Stimulated activated CD8-positive, alpha-beta memory T cell treated with anti-CD3 and anti-CD28 coated beads, Interleukin-2, amount 100 ng/mL, for 1 hour (primary cell): ENCODE data around the gene ATAD3A.
A peak's percentile ranks its signal among the peaks of the same experiment; 100 is the strongest.
"Not testable (repeated sequence)": the region's sequence is repeated elsewhere in the genome, so short reads cannot be mapped to it uniquely, and the experiment has no call there.

Experiments used
- DNase-seq, 2 donors: peaks; one replicate each; pipeline ENCODE4 v3.0.0-alpha.2; 2020; ENCODE audit warnings: low read depth in 2 of 2

The ATAD3A gene

GRCh38 chr1:1489861-1490260 lies 22.1 kb upstream of the ATAD3A start:
- no peak for DNase-seq

GRCh38 chr1:1490633-1491230 lies 21.2 kb upstream of the ATAD3A start:
- DNase-seq, result no peak

GRCh38 chr1:1491601-1492000 lies 20.4 kb upstream of the ATAD3A start:
- no peak for DNase-seq

GRCh38 chr1:1494311-1494710 lies 17.7 kb upstream of the ATAD3A start:
- not testable (repeated sequence) for DNase-seq

DNA sequence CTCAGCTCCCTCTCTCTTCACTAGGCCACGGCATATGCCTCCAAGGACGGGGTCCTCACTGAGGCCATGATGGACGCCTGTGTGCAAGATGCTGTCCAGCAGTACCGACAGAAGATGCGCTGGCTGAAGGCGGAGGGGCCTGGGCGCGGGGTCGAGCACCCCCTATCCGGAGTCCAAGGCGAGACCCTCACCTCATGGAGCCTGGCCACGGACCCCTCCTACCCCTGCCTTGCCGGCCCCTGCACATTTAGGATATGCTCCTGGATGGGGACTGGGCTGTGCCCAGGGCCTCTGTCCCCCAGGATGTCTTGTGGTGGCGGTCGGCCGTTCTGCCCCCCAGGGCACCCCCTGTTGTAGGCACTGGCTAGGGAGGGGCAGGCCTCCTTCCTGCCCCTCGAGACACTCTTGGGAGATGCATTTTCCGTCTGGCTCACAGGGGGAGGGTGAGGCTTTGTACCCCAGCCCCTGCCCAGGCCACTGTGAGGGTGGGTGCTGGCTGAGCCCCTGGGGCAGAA lies 16.4 kb upstream of the ATAD3A start:
- not testable (repeated sequence) for DNase-seq

GRCh38 chr1:1504777-1505365 lies 7.1 kb upstream of the ATAD3A start:
- DNase-seq, result peak; percentile 34 to 45

GRCh38 chr1:1505366-1505798 lies 6.6 kb upstream of the ATAD3A start:
- not testable (repeated sequence) for DNase-seq

- not testable (repeated sequence) for DNase-seq
Measured at GRCh38 chr1:1505801-1506200, 6.2 kb upstream of the ATAD3A start.

DNA sequence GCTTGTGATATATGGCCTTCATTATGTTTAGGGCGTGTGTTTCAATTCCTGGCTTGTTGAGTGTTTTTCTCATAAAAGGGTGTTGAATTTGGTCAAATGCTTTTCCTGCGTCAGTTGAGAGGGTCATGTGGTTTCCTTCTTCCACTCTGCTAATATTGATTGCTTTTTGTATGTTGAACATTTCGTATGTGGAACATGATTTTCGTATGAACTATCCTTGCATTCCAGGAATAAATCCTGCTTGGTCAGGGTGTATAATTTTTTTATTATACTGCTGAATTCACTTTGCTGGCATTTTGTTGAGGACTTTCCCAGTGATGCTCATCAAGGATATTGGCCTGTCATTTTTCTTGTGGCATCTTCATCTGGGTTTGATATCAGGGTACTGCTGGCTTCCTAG lies 4.7 kb upstream of the ATAD3A start:
- no peak for DNase-seq

GRCh38 chr1:1508775-1509464 lies 3.0 kb upstream of the ATAD3A start:
- DNase-seq, result not testable (repeated sequence)

DNA sequence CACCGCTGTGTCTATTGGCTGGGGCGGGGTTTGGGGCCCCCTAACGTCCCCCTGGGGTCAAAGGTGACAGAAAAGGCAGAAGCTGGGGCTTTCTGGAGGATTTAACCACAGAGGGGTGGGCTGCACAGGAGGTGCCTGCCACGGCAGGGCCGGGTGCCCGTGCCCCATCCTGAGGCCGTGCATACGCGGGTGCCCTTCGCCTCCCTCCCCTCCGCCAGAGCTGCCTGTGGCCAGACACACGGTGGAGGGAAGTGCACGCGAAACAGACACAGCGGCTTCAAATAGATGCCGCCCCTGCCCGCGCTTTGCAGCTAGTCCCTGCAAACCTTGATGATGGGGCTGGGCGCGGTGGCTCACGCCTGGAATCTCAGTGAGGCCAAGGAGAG lies 2.5 kb upstream of the ATAD3A start:
- not testable (repeated sequence) for DNase-seq

GRCh38 chr1:1510912-1511532 lies 940 bp upstream of the ATAD3A start:
- no peak for DNase-seq

- not testable (repeated sequence) for DNase-seq
Measured at GRCh38 chr1:1512425-1512824, 463 bp downstream of the ATAD3A start.

DNA sequence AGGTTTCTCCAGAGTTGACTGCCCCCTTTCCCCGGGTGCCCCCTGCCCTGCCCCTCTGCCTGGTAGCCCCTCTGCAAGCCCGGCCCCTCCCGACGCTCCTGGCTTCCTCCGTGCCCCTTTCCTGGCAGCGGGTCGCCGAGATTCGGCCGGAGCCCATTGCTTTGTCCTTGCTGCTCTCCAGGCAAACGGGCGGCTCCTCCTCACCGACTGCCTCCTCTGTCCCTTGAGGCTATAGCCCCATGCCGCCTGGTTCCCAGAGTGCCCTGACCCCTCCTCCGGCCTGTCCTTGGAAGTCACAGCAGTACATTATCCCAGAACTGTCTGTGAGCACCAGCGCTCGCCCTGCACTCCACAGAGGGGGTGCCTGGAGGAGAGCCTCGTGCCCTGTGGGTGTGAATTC lies 1.7 kb downstream of the ATAD3A start:
- DNase-seq, result not testable (repeated sequence)

DNA sequence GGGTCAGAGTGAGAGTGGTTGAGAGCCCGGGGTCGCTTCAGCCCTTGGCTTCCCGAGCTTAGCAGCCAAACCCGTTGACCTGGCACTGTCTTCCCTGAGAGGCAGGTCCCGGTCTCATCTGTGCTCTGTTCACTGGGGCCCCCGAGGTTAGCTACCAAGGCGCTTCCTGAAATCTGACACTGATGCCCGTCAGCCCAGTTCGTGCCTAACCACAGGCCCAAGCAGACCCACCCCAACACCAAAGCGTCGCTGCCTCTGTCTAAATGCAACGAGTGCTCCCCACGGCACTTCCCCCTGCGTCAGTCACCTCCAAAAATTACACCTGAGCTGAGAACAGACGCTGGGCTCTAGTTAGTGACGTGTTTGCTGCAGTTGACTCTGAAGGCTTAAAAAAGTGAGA lies 2.4 kb downstream of the ATAD3A start:
- not testable (repeated sequence) for DNase-seq

- DNase-seq, result not testable (repeated sequence)
Measured at GRCh38 chr1:1516923-1517322, 5.0 kb downstream of the ATAD3A start.

GRCh38 chr1:1517973-1518620 lies 6.1 kb downstream of the ATAD3A start:
- DNase-seq, result no peak

GRCh38 chr1:1518621-1519007 lies 6.7 kb downstream of the ATAD3A start:
- not testable (repeated sequence) for DNase-seq

DNA sequence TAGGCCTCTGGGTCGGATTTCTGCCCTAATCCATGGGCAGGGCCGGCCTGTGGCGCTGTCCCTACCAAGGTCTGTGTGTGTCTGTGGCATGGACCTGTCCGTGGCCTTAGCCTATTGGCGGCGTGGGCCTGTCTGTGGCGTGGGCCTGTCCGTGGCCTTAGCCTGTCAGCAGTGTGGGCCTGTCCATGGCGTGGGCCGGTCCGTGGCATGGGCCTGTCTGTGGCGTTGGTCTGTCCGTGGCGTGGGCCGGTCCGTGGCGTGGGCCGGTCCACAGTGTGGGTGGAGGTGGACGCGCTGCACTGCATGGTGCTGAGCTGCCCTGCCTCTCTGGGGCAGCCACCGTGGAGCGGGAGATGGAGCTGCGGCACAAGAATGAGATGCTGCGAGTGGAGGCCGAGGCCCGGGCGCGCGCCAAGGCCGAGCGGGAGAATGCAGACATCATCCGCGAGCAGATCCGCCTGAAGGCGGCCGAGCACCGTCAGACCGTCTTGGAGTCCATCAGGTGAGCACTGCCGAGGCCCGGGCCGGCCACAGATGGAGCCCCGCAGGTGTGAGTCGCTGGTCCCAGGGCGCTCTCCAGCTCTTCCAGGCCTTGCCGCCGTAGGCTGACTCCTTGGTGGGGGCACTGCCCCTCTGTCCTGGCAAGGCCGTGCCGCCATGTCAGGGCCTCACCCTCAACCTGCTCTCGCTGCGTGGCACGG lies 8.0 kb downstream of the ATAD3A start:
- not testable (repeated sequence) for DNase-seq

GRCh38 chr1:1521331-1521730 lies 9.4 kb downstream of the ATAD3A start:
- DNase-seq, result no peak

- DNase-seq, result not testable (repeated sequence)
Measured at GRCh38 chr1:1522536-1522935, 10.6 kb downstream of the ATAD3A start.
